BE2C (cell line): ENCODE measurements around the gene KY.

Experiments used
- DNase-seq: peaks from one replicate; pipeline ENCODE4 v3.0.0-alpha.2; 2020
- H3K27me3 ChIP-seq: fragments of 250-450 bp; sonication (Bioruptor Pico); 2 replicates; pipeline ENCODE4 v1.5.1; 2020; ENCODE audit warnings: mild to moderate bottlenecking
- H3K36me3 ChIP-seq: fragments of 250-450 bp; sonication (Bioruptor Pico); 2 replicates; pipeline ENCODE4 v1.5.1; 2020; ENCODE audit warnings: mild to moderate bottlenecking
- H3K4me1 ChIP-seq: fragments of 250-450 bp; sonication (Bioruptor Pico); 2 replicates; pipeline ENCODE4 v1.5.1; 2020
- H3K4me3 ChIP-seq: 2 replicates; pipeline ENCODE4 v1.5.1; 2011; ENCODE audit warnings: low read depth, low read length
- H3K9me3 ChIP-seq: fragments of 250-450 bp; sonication (Bioruptor Pico); 2 replicates; pipeline ENCODE4 v1.5.1; 2020
- TF ChIP-seq, protein P1 (sequence below): IDR thresholded peaks from 2 replicates; pipeline ENCODE4 v1.5.1; 2012; ENCODE audit warnings: mild to moderate bottlenecking, low read depth, low read length

The KY gene

DNA sequence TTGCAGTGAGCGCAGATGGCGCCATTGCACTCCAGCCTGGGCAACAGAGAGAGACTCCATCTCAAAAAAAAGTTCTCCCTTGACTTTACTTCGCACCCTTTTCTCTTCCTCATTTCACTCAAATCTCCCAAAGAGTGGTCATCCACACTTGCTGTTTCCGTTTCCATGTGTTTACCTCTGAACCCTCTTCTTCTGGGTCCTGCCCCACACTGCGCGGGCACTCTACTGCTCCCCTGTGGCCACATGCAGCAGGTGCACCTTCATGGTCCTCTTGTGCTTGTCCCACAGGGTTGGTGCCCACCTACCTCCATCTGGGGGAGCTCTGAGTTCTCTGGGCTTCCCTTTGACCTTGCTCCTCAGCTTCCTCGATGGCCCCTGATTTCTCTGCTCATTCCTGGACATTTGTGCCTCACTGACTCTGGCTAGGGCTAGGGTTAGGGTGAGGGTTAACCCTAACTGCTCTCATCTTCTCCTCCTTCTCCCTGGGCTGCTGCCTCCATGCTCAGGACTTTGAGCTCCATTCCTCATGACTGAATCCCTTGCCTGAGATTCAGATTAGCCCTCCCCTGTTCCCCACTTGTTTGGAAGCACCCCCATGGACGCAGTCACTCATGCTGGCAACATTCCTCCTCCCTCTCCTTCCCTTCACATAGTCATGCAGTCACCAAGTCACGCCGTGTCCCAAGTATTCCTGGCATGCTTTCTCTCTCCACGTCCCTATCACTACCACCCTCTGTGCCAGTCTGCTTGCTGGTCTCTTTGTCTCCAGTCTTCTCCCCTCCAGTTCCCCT lies 26.6 kb upstream of the KY start:
- no peaks in the 10 kb centered on the region for H3K27me3 ChIP-seq
- 0 out of 2 replicates have a peak, but pooled peaks cover 3% of the 10 kb centered on the region for H3K9me3 ChIP-seq
- H3K36me3 ChIP-seq = no peaks in the 10 kb centered on the region
- no peaks in the 10 kb centered on the region for H3K4me1 ChIP-seq
- no peak for DNase-seq
- TF ChIP-seq, protein P1, sequence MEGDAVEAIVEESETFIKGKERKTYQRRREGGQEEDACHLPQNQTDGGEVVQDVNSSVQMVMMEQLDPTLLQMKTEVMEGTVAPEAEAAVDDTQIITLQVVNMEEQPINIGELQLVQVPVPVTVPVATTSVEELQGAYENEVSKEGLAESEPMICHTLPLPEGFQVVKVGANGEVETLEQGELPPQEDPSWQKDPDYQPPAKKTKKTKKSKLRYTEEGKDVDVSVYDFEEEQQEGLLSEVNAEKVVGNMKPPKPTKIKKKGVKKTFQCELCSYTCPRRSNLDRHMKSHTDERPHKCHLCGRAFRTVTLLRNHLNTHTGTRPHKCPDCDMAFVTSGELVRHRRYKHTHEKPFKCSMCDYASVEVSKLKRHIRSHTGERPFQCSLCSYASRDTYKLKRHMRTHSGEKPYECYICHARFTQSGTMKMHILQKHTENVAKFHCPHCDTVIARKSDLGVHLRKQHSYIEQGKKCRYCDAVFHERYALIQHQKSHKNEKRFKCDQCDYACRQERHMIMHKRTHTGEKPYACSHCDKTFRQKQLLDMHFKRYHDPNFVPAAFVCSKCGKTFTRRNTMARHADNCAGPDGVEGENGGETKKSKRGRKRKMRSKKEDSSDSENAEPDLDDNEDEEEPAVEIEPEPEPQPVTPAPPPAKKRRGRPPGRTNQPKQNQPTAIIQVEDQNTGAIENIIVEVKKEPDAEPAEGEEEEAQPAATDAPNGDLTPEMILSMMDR = peak; percentile 58
- H3K4me3 ChIP-seq = no peak overlapping the region

DNA sequence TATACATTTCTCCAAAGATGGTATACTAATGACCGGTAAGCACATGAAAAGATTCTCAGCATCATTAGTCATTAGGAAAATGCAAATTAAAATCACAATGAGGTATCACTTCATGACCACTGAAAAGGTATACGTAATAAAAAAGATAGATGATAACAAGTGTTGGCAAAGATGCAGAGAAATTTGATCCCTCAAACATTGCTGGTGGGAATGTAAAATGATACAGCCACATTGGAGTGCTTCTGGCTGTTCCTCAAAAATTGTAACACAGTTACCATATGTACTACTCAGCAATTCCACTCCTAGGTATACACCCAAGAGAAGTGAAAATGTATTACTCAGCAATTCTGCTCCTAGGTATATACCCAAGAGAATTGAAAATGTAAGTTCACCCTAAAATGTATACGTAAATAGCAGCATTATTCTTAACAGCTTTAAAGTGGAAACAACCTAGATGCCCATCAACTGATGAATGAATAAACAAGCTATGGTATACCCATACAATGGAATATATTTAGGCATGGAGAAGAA lies 25.0 kb upstream of the KY start:
- H3K27me3 ChIP-seq = no peaks in the 10 kb centered on the region
- DNase-seq = no peak
- H3K36me3 ChIP-seq = no peaks in the 10 kb centered on the region
- H3K4me3 ChIP-seq = no peak overlapping the region
- 0 out of 2 replicates have a peak, but pooled peaks cover 3% of the 10 kb centered on the region for H3K9me3 ChIP-seq
- H3K4me1 ChIP-seq = no peaks in the 10 kb centered on the region
- TF ChIP-seq, protein P1 = no peak

- Histone ChIP-seq H3K36me3 (no peaks in the 10 kb centered on the region), H3K4me1 (no peaks in the 10 kb centered on the region), H3K27me3 (no peaks in the 10 kb centered on the region; the same call in 1 of the 2 replicates), H3K9me3 (0 out of 2 replicates have a peak, but pooled peaks cover 3% of the 10 kb centered on the region), H3K4me3 (no peak overlapping the region)
- TF ChIP-seq, protein P1 = no peak
- no peak for DNase-seq
These were observed 21.7 kb upstream of the KY start for GRCh38 chr3:134672571-134672970.

- TF ChIP-seq, protein P1 = no peak
- no peaks in the 10 kb centered on the region; the same call in 1 of the 2 replicates for H3K27me3 ChIP-seq
- no peaks in the 10 kb centered on the region for H3K4me1 ChIP-seq
- H3K36me3 ChIP-seq = no peaks in the 10 kb centered on the region
- DNase-seq = no peak
- H3K9me3 ChIP-seq = no peaks in the 10 kb centered on the region
- H3K4me3 ChIP-seq = no peak overlapping the region
These were observed 17.1 kb upstream of the KY start for GRCh38 chr3:134667956-134668355.

DNA sequence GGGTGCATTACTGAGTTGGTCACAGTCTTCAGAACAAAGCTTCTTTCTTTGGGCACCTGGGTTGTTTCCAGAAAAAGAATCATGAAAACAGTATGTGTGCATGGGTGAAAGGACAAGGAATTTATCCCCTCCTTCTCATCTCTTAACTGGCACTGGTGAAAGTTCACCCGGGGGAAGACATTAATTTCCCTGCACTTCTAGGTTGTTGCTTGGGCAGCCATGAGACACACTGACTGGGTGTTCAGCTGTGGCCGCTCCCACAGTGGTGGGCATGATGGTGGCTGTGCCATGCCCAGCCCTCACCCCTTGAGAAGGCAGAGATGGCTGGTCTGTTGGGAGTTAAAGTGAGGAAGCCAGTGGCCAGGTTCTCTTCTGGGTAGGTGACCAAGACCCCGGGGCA lies 16.6 kb upstream of the KY start:
- no peak overlapping the region for H3K4me3 ChIP-seq
- DNase-seq = no peak
- no peaks in the 10 kb centered on the region for H3K36me3 ChIP-seq
- TF ChIP-seq, protein P1 = no peak
- H3K27me3 ChIP-seq = no peaks in the 10 kb centered on the region; the same call in 1 of the 2 replicates
- H3K4me1 ChIP-seq = no peaks in the 10 kb centered on the region
- no peaks in the 10 kb centered on the region for H3K9me3 ChIP-seq

- H3K9me3 ChIP-seq = no peaks in the 10 kb centered on the region
- H3K36me3 ChIP-seq = no peaks in the 10 kb centered on the region
- TF ChIP-seq, protein P1 = no peak
- no peaks in the 10 kb centered on the region for H3K4me1 ChIP-seq
- H3K27me3 ChIP-seq = no peaks in the 10 kb centered on the region; the same call in 1 of the 2 replicates
- DNase-seq = no peak
- no peak overlapping the region for H3K4me3 ChIP-seq
These were observed 16.1 kb upstream of the KY start for GRCh38 chr3:134666885-134667284.
